K562 (cell line): ENCODE data around the gene C15orf61. TPM values are rescaled to one million over a fixed set of nuclear protein-coding genes. Genes with fewer than 3 reads are reported as not detected.
A peak's percentile ranks its signal among the peaks of the same experiment; 100 is the strongest.

Source experiments
- BCLAF1 ChIP-seq, 2 experiments: fragments of 450-650 bp in 1 of 2; IDR thresholded peaks; 2 replicates each; pipeline ENCODE4 v1.6.1; 2011 to 2017; ENCODE audit warnings: low read depth in 2 of 2, antibody characterized with exemption in 1 of 2, borderline replicate concordance in 1 of 2, low read length in 1 of 2, mild to moderate bottlenecking in 1 of 2, mixed read lengths in 1 of 2; ENCODE audit not compliant: control insufficient read depth in 1 of 2
- EZH2 ChIP-seq: IDR thresholded peaks from 2 replicates; pipeline ENCODE4 v1.6.1; 2012; ENCODE audit warnings: low read depth, mild to moderate bottlenecking, inconsistent platforms, low read length, borderline replicate concordance
- KDM2B ChIP-seq: fragments of 250-450 bp; sonication (Bioruptor Pico); IDR thresholded peaks from 2 replicates; pipeline ENCODE4 v1.8.0; 2021; ENCODE audit warnings: mild to moderate bottlenecking, moderate library complexity
- L3MBTL2 ChIP-seq: fragments of 450-650 bp; IDR thresholded peaks from 2 replicates; pipeline ENCODE4 v1.6.1; 2016; ENCODE audit warnings: mild to moderate bottlenecking, moderate library complexity
- NFXL1 ChIP-seq: fragments of 450-650 bp; formaldehyde crosslinking; IDR thresholded peaks from 2 replicates; pipeline ENCODE4 v1.4.0; 2021; ENCODE audit warnings: mild to moderate bottlenecking
- NKRF ChIP-seq: fragments of 450-650 bp; IDR thresholded peaks from 2 replicates; pipeline ENCODE4 v1.6.1; 2016; ENCODE audit warnings: borderline replicate concordance
- POLR2B ChIP-seq: fragments of 450-650 bp; IDR thresholded peaks from 2 replicates; pipeline ENCODE4 v1.6.1; 2018; ENCODE audit warnings: low read depth; ENCODE audit not compliant: partially characterized antibody
- RBM39 ChIP-seq: fragments of 200-400 bp; formaldehyde crosslinking; optimal IDR thresholded peaks from 2 replicates; pipeline ENCODE3; 2018; ENCODE audit warnings: low read depth, low read length
- TBL1XR1 ChIP-seq, 2 experiments: IDR thresholded peaks; 2 replicates each; pipeline ENCODE4 v1.6.1; 2012; ENCODE audit warnings: improper control_type of control experiment in 2 of 2, low read length in 2 of 2, mild to moderate bottlenecking in 1 of 2
- TEAD1 ChIP-seq, 2 experiments: fragments of 450-650 bp in 1 of 2; sonication (generic) in 1 of 2; formaldehyde crosslinking; IDR thresholded peaks; 2 replicates each; pipeline versions ENCODE4 v1.4.0 to v1.8.0; 2020 to 2022; ENCODE audit warnings: mild to moderate bottlenecking in 2 of 2, missing genetic modification reagents in 1 of 2
- TOE1 ChIP-seq, 2 experiments: fragments of 450-650 bp in 1 of 2; sonication (generic) in 1 of 2; formaldehyde crosslinking in 1 of 2; IDR thresholded peaks; 2 replicates each; pipeline versions ENCODE4 v1.7.1 to v1.8.0; 2016 to 2022; ENCODE audit warnings: borderline replicate concordance in 2 of 2, mild to moderate bottlenecking in 2 of 2, antibody characterized with exemption in 1 of 2, inconsistent platforms in 1 of 2, low read depth in 1 of 2, missing genetic modification reagents in 1 of 2, moderate library complexity in 1 of 2
- ZBTB34 ChIP-seq: fragments of 250-450 bp; sonication (Bioruptor Pico); IDR thresholded peaks from 2 replicates; pipeline ENCODE4 v1.8.0; 2021; ENCODE audit warnings: mild to moderate bottlenecking, moderate library complexity
- ZNF609 ChIP-seq: sonication (generic); formaldehyde crosslinking; IDR thresholded peaks from 2 replicates; pipeline ENCODE4 v1.8.1; 2023; ENCODE audit warnings: missing genetic modification reagents, mild to moderate bottlenecking, borderline replicate concordance
- polyA plus RNA-seq, 8 experiments: library from polyadenylated mRNA; depleted of rRNA in 4 of 8; stranded (reverse) in 5 of 8; unstranded in 3 of 8; fragments of >200 nt; fragmentation: Nextera tagmentation in 2 of 8; fragmentation: Illumina TruSeq in 1 of 8; extraction: Ambion mirVana in 2 of 8; extraction: Trizol in 1 of 8; gene quantifications; 2 replicates each; pipeline versions ENCODE4 v1.2.1 to v1.2.3, GENCODE V29; 2011 to 2014; ENCODE audit warnings: inconsistent platforms in 1 of 8, missing spikeins in 1 of 8
- total RNA-seq, 7 experiments: library from RNA; depleted of rRNA in 6 of 7; stranded (reverse); fragments of >200 nt in 6 of 7; fragmentation: Illumina TruSeq in 2 of 7; extraction: Trizol in 2 of 7; gene quantifications; 2 replicates each; pipeline versions ENCODE4 v1.2.1 to v1.2.3, GENCODE V29; 2011 to 2021; ENCODE audit warnings: low replicate concordance in 1 of 7

The C15orf61 gene
- total and polyA plus RNA-seq, 9 of the 15 experiments (the other 6 are each of a cell fraction or from before 2014, with no cell fraction given): 1.6 to 10.5 (median 4.3) TPM

GRCh38 chr15:67542420-67543347 lies 21.8 kb downstream of the C15orf61 start, which contains the start of gene MAP2K5 (continued):
- peak; percentile 33; the same call in 1 of the 2 replicates for TF ChIP-seq NKRF
- no peak for TF ChIP-seq ZBTB34 (CRISPR knock-in tag)
- 0 out of 2 replicates have a peak, but pooled peaks have one; percentile 13 for TF ChIP-seq TOE1 (IDR thresholded peaks at IDR 0.05; ENCODE audit: borderline replicate concordance)
- no peak for TF ChIP-seq TOE1 (CRISPR knock-in tag; IDR thresholded peaks at IDR 0.05; ENCODE audit: borderline replicate concordance, low read depth)
- peak; percentile 70 for TF ChIP-seq L3MBTL2
- TF ChIP-seq NFXL1: no peak
- no peak for TF ChIP-seq EZH2
- TF ChIP-seq RBM39: no peak
- TF ChIP-seq KDM2B (CRISPR knock-in tag): no peak
- no peak for TF ChIP-seq TBL1XR1 (IDR thresholded peaks at IDR 0.05; ENCODE audit: low read length in 2 of 2)
- TF ChIP-seq TEAD1 (CRISPR knock-in tag; IDR thresholded peaks at IDR 0.05): peak in 1 of 2 experiments; percentile 7; a peak in 1 of 4 replicates
- TF ChIP-seq BCLAF1 (IDR thresholded peaks at IDR 0.05; ENCODE audit: borderline replicate concordance in 1 of 2, control insufficient read depth in 1 of 2, low read depth in 2 of 2, low read length in 1 of 2): peak in 1 of 2 experiments; percentile 41; a peak in 1 of 4 replicates
- TF ChIP-seq POLR2B: peak; percentile 71
- TF ChIP-seq ZNF609 (CRISPR knock-in tag): no peak
